Measurements from ENCODE around the gene R3HDM4. TPM values are rescaled to one million over a fixed set of nuclear protein-coding genes. Genes with fewer than 3 reads are reported as not detected.

Gene R3HDM4
- polyA plus RNA-seq (2012; ENCODE audit: insufficient read length, low read depth), result 79.7 TPM

- peak; percentile 45; the same call in 1 of the 2 replicates for TF ChIP-seq TAF1 (IDR thresholded peaks at IDR 0.05; ENCODE audit: borderline replicate concordance, insufficient read depth, low read length)
- TF ChIP-seq POLR2AphosphoS5 (IDR thresholded peaks at IDR 0.05; ENCODE audit: low read depth, low read length), result peak; percentile 61; the same call in 1 of the 2 replicates
- no peak for TF ChIP-seq REST (IDR thresholded peaks at IDR 0.05; ENCODE audit: insufficient read depth in 1 of 2, low read depth in 2 of 2, low read length in 2 of 2)
Observed at GRCh38 chr19:913080-913748, at the start of gene R3HDM4. Gene R3HDM4 (minus strand): TSS chr19:913219. CDS start chr19:913157, 62 bp downstream.

- TF ChIP-seq FOXP2 (optimal IDR thresholded peaks at IDR 0.05; ENCODE audit: borderline replicate concordance, extremely low read depth, extremely low read length, insufficient read depth) (peak; percentile 77), SIN3A (IDR thresholded peaks at IDR 0.05; ENCODE audit: borderline replicate concordance, insufficient read depth, low read length) (no peak)
Observed at GRCh38 chr19:961866-962620, 49.0 kb upstream of the R3HDM4 start.

- TF ChIP-seq POLR2AphosphoS5 (IDR thresholded peaks at IDR 0.05; ENCODE audit: low read depth, low read length) (no peak), FOXP2 (optimal IDR thresholded peaks at IDR 0.05; ENCODE audit: borderline replicate concordance, extremely low read depth, extremely low read length, insufficient read depth) (no peak), SIN3A (IDR thresholded peaks at IDR 0.05; ENCODE audit: borderline replicate concordance, insufficient read depth, low read length) (no peak), REST (IDR thresholded peaks at IDR 0.05; ENCODE audit: insufficient read depth in 1 of 2, low read depth in 2 of 2, low read length in 2 of 2) (no peak), TAF1 (IDR thresholded peaks at IDR 0.05; ENCODE audit: borderline replicate concordance, insufficient read depth, low read length) (no peak)
Observed at GRCh38 chr19:960601-960938, 47.6 kb upstream of the R3HDM4 start.

GRCh38 chr19:960020-960419 lies 47.0 kb upstream of the R3HDM4 start:
- TF ChIP-seq SIN3A (IDR thresholded peaks at IDR 0.05; ENCODE audit: borderline replicate concordance, insufficient read depth, low read length), result no peak
- no peak for TF ChIP-seq POLR2AphosphoS5 (IDR thresholded peaks at IDR 0.05; ENCODE audit: low read depth, low read length)
- TF ChIP-seq TAF1 (IDR thresholded peaks at IDR 0.05; ENCODE audit: borderline replicate concordance, insufficient read depth, low read length), result no peak
- TF ChIP-seq REST (IDR thresholded peaks at IDR 0.05; ENCODE audit: insufficient read depth in 1 of 2, low read depth in 2 of 2, low read length in 2 of 2), result no peak
- no peak for TF ChIP-seq FOXP2 (optimal IDR thresholded peaks at IDR 0.05; ENCODE audit: borderline replicate concordance, extremely low read depth, extremely low read length, insufficient read depth)

- TF ChIP-seq FOXP2 (optimal IDR thresholded peaks at IDR 0.05; ENCODE audit: borderline replicate concordance, extremely low read depth, extremely low read length, insufficient read depth) (peak; percentile 32), SIN3A (IDR thresholded peaks at IDR 0.05; ENCODE audit: borderline replicate concordance, insufficient read depth, low read length) (no peak), POLR2AphosphoS5 (IDR thresholded peaks at IDR 0.05; ENCODE audit: low read depth, low read length) (no peak)
Observed at GRCh38 chr19:958967-959855, 46.2 kb upstream of the R3HDM4 start.
